ENCODE data around the gene MEFV. TPM values are rescaled to one million over a fixed set of nuclear protein-coding genes. Genes with fewer than 3 reads are reported as not detected.

The MEFV gene
- total RNA-seq, 2 experiments from 2014 or later: 0.08 to 0.12 TPM

Other genes with a start within 250 kb of the MEFV start
- gene CLDN9, start 243.7 kb downstream of the MEFV start, total RNA-seq: not detected
- gene CLDN6, start 238.4 kb downstream of the MEFV start, total RNA-seq: not detected
- gene TNFRSF12A, start 236.3 kb downstream of the MEFV start, total RNA-seq: 1 to 10 TPM; 1.2 to 1.5 TPM
- 10 to 100 TPM; 23.4 to 23.7 TPM for gene HCFC1R1, start 232.7 kb downstream of the MEFV start, total RNA-seq
- 10 to 100 TPM; 48.7 to 53.1 TPM for gene THOC6, start 232.6 kb downstream of the MEFV start, total RNA-seq
- under 1 TPM; 0.31 to 0.56 TPM for gene BICDL2, start 219.7 kb downstream of the MEFV start, total RNA-seq
- gene MMP25, start 210.1 kb downstream of the MEFV start, total RNA-seq: 1 to 10 TPM in 1 of 2 experiments, under 1 TPM in 1; 0.99 to 1.6 TPM
- gene IL32, start 191.0 kb downstream of the MEFV start, total RNA-seq: 1,000 to 10,000 TPM; 1,056 to 1,060 TPM
- not detected for gene ZSCAN10, start 157.3 kb downstream of the MEFV start, total RNA-seq
- under 1 TPM; 0.35 to 0.36 TPM for gene ZNF205, start 144.0 kb downstream of the MEFV start, total RNA-seq
- 1 to 10 TPM; 7.6 to 9.1 TPM for gene ZNF213, start 121.6 kb downstream of the MEFV start, total RNA-seq
- gene OR1F1, start 68.4 kb downstream of the MEFV start, total RNA-seq: not detected
- 10 to 100 TPM; 12.2 to 12.8 TPM for gene ZNF200, start 21.5 kb downstream of the MEFV start, total RNA-seq
- gene ZNF263, start 26.9 kb upstream of the MEFV start, total RNA-seq: 10 to 100 TPM; 29.7 to 30.5 TPM
- gene TIGD7, start 48.8 kb upstream of the MEFV start, total RNA-seq: 1 to 10 TPM; 4.8 to 5.3 TPM
- gene ZNF75A, start 48.9 kb upstream of the MEFV start, total RNA-seq: 10 to 100 TPM; 34.2 to 35.5 TPM
- not detected for gene OR2C1, start 99.3 kb upstream of the MEFV start, total RNA-seq
- 10 to 100 TPM; 14.0 to 16.7 TPM for gene ZSCAN32, start 144.4 kb upstream of the MEFV start, total RNA-seq
- gene ZNF174, start 144.6 kb upstream of the MEFV start, total RNA-seq: 10 to 100 TPM in 1 of 2 experiments, 1 to 10 TPM in 1; 9.8 to 10.5 TPM
- 1 to 10 TPM; 2.7 TPM for gene ZNF597, start 186.9 kb upstream of the MEFV start, total RNA-seq
- gene NAA60, start 187.0 kb upstream of the MEFV start, total RNA-seq: 10 to 100 TPM; 37.5 to 38.2 TPM
- gene C16orf90, start 238.9 kb upstream of the MEFV start, total RNA-seq: not detected
- gene CLUAP1, start 244.4 kb upstream of the MEFV start, total RNA-seq: 10 to 100 TPM in 1 of 2 experiments, 1 to 10 TPM in 1; 8.8 to 10.1 TPM